Measurements from ENCODE around the gene RELB.

GRCh38 chr19:44958090-44958489, 43.2 kb upstream of the RELB start:
- TF ChIP-seq, protein P1, sequence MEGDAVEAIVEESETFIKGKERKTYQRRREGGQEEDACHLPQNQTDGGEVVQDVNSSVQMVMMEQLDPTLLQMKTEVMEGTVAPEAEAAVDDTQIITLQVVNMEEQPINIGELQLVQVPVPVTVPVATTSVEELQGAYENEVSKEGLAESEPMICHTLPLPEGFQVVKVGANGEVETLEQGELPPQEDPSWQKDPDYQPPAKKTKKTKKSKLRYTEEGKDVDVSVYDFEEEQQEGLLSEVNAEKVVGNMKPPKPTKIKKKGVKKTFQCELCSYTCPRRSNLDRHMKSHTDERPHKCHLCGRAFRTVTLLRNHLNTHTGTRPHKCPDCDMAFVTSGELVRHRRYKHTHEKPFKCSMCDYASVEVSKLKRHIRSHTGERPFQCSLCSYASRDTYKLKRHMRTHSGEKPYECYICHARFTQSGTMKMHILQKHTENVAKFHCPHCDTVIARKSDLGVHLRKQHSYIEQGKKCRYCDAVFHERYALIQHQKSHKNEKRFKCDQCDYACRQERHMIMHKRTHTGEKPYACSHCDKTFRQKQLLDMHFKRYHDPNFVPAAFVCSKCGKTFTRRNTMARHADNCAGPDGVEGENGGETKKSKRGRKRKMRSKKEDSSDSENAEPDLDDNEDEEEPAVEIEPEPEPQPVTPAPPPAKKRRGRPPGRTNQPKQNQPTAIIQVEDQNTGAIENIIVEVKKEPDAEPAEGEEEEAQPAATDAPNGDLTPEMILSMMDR (conservative IDR thresholded peaks at IDR 0.05; ENCODE audit: low read depth, low read length) = no peak
- TF ChIP-seq EZH2 (IDR thresholded peaks at IDR 0.05; ENCODE audit: borderline replicate concordance, low read depth, low read length, poor library complexity, severe bottlenecking) = no peak

Measured in A673 (cell line).